Thyroid gland (tissue), 4 donors: Measurements from ENCODE around the gene ONECUT2. TPM values are rescaled to one million over a fixed set of nuclear protein-coding genes. Genes with fewer than 3 reads are reported as not detected.

Experiments
- DNase-seq, 2 donors: peaks; one replicate each; pipeline ENCODE4 v3.0.0-alpha.2; 2019
- H3K27ac ChIP-seq, 3 donors: fragments of 200-600 bp; sonication (generic); 1 replicate in 2 of 3; 2 replicates in 1 of 3; pipeline ENCODE4 v1.5.1; 2016 to 2019; ENCODE audit warnings: mild to moderate bottlenecking in 1 of 3, moderate library complexity in 1 of 3
- H3K27me3 ChIP-seq: fragments of 200-600 bp; sonication (generic); one replicate; pipeline ENCODE4 v1.5.1; 2019
- H3K36me3 ChIP-seq, 2 donors: fragments of 200-600 bp; sonication (generic); one replicate each; pipeline ENCODE4 v1.5.1; 2016 to 2019
- H3K4me1 ChIP-seq, 2 donors: fragments of 200-600 bp; sonication (generic); one replicate each; pipeline ENCODE4 v1.5.1; 2017 to 2019
- H3K4me3 ChIP-seq, 3 donors: fragments of 200-600 bp; sonication (generic); replicated peaks in 1 of 3; 1 replicate in 2 of 3; 2 replicates in 1 of 3; pipeline ENCODE4 v1.5.1; 2016; ENCODE audit warnings: mild to moderate bottlenecking in 1 of 3
- H3K9me3 ChIP-seq: fragments of 200-600 bp; sonication (generic); one replicate; pipeline ENCODE4 v1.5.1; 2017
- POLR2A ChIP-seq, 2 donors: fragments of 450-650 bp; IDR thresholded peaks; one replicate each; pipeline ENCODE4 v1.6.1; 2017; ENCODE audit warnings: antibody characterized with exemption in 2 of 2, mild to moderate bottlenecking in 2 of 2, moderate library complexity in 1 of 2
- WGBS, 2 donors: methylation state at CpG; one replicate each; pipeline ENCODE4 v1.1.5; 2017; 5-methylcytosine and 5-hydroxymethylcytosine counted together
- intact Hi-C: fragments of 100-400 bp; cut with DNase I; formaldehyde crosslinking; loops from one replicate; pipeline ENCODE4 v1.15.1; 2023
- total RNA-seq, 4 donors: library from RNA; depleted of rRNA; stranded (reverse); fragments of >200 nt; gene quantifications; one replicate each; pipeline ENCODE4 v1.2.3, GENCODE V29; 2016
- TF ChIP-seq, protein P1 (sequence below), 6 experiments: fragments of 200-600 bp in 3 of 6; fragments of 450-650 bp in 3 of 6; sonication (generic) in 3 of 6; IDR thresholded peaks; one replicate each; pipeline ENCODE4 v1.5.1; 2016 to 2019; ENCODE audit warnings: antibody characterized with exemption in 6 of 6, mild to moderate bottlenecking in 2 of 6, inconsistent platforms in 1 of 6, moderate library complexity in 1 of 6

ONECUT2 gene
- total RNA-seq, 4 donors from 2014 or later: under 0.01 to 0.38 (median 0.13) TPM

DNA sequence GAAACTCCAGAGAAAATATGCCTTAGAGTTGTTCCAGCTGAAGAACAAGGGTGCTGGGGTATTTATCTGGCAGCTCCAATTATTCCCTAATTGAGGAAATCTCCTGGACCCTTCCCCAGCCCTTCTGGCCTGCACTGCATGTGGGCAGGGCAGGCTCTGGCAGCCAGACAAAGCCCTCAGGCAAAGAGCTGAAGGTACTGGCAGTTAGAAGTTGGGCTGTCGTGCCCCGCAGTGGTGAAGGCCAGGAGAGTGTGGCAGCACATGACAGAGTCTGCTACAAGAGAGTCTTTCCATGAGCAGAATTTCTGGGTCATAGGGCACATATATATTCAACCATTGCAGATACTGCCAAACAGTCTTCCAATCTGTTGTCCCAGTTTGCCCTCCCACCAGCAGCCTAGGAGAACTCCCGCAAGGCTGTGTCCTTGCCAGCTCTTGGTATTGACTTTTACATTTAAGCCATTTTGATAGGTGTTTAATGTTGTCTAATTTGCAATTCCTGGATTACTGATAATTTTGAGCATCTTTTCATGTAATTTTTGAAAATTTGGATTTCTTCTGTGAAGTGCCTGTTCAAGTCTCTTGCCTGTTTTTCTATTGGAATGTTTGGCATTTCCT, 26.6 kb downstream of the ONECUT2 start:
- intact Hi-C loops: no loop called here
- DNase-seq: no peak
- TF ChIP-seq, protein P1, sequence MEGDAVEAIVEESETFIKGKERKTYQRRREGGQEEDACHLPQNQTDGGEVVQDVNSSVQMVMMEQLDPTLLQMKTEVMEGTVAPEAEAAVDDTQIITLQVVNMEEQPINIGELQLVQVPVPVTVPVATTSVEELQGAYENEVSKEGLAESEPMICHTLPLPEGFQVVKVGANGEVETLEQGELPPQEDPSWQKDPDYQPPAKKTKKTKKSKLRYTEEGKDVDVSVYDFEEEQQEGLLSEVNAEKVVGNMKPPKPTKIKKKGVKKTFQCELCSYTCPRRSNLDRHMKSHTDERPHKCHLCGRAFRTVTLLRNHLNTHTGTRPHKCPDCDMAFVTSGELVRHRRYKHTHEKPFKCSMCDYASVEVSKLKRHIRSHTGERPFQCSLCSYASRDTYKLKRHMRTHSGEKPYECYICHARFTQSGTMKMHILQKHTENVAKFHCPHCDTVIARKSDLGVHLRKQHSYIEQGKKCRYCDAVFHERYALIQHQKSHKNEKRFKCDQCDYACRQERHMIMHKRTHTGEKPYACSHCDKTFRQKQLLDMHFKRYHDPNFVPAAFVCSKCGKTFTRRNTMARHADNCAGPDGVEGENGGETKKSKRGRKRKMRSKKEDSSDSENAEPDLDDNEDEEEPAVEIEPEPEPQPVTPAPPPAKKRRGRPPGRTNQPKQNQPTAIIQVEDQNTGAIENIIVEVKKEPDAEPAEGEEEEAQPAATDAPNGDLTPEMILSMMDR (IDR thresholded peaks at IDR 0.05): no peak
- no peak for TF ChIP-seq POLR2A (IDR thresholded peaks at IDR 0.05)
- no peaks in the 10 kb centered on the region for H3K4me1 ChIP-seq
- 80 to 93% methylated on average over 3 of the region's 3 CpGs for WGBS, 2 donors
- no peaks in the 10 kb centered on the region for H3K9me3 ChIP-seq
- H3K27me3 ChIP-seq: no peaks in the 10 kb centered on the region
- no peaks in the 10 kb centered on the region for H3K36me3 ChIP-seq
- no peak overlapping the region for H3K27ac ChIP-seq
- no peak overlapping the region for H3K4me3 ChIP-seq

DNA sequence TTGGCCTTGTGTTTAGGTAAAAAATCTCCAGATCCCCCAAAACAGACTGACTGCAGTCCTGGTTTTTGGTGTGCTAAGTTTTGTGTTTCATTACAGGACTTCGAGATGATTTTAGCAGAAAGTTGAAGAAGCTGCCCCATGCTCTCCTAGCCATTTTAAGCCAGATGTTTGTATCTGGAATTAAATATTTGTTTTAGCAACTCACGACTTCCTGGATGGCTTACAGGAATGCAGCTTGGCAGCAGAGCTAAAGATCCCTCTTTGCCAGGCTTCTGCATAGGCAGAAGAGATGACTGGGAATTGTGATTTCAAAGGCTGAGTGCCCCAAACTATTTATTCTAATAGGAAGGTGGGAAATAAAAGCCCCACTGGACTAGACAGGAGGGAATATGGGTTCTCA, 31.1 kb downstream of the ONECUT2 start:
- H3K9me3 ChIP-seq: no peaks in the 10 kb centered on the region
- no peaks in the 10 kb centered on the region for H3K36me3 ChIP-seq
- no peaks in the 10 kb centered on the region for H3K27me3 ChIP-seq
- no peak overlapping the region for H3K27ac ChIP-seq
- no peaks in the 10 kb centered on the region for H3K4me1 ChIP-seq
- WGBS, 2 donors: 22 to 23% methylated on average over 2 of the region's 2 CpGs
- intact Hi-C loops: no loop called here
- H3K4me3 ChIP-seq: no peak overlapping the region
- no peak for DNase-seq
- no peak for TF ChIP-seq POLR2A (IDR thresholded peaks at IDR 0.05)
- TF ChIP-seq, protein P1 (IDR thresholded peaks at IDR 0.05): no peak

DNA sequence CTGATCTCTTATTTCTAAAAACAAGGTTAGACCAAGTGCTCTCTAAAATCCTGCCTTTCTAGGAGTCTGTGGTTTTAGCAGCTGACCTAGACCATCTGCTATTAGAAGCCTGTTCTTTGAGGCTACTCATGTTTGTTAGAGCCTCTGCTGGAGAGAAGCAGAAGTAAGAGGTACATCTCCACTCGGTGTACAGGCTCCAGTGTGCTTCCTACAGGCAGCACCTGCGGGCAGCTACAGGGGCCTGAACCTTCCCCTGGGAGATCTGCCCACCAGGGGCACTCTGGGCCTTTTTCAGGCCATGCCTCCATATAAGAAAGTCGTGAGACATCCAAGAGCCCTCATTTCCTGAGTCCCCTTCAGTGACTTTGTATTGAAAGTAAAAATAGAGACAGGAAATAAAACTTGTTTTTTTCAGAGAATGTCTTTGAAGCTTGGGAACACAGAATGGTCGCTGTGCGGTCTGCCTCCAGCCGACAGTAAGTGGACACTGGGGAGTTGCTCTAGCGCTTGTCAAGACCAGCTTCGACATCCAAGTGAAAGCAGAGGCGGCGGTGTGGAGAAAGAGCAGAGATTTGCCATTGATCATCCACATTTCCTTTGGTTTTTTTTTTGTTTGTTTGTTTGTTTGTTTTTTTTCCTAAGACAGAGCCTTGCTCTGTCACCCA, 31.7 kb downstream of the ONECUT2 start:
- no peak for DNase-seq
- Histone ChIP-seq H3K4me1 (no peaks in the 10 kb centered on the region), H3K4me3 (no peak overlapping the region), H3K27ac (no peak overlapping the region), H3K27me3 (no peaks in the 10 kb centered on the region), H3K36me3 (no peaks in the 10 kb centered on the region), H3K9me3 (no peaks in the 10 kb centered on the region)
- intact Hi-C loops: no loop called here
- TF ChIP-seq POLR2A (IDR thresholded peaks at IDR 0.05): no peak
- TF ChIP-seq, protein P1 (IDR thresholded peaks at IDR 0.05): no peak
- WGBS, 2 donors: 55 to 61% methylated on average over 10 of the region's 10 CpGs

DNA sequence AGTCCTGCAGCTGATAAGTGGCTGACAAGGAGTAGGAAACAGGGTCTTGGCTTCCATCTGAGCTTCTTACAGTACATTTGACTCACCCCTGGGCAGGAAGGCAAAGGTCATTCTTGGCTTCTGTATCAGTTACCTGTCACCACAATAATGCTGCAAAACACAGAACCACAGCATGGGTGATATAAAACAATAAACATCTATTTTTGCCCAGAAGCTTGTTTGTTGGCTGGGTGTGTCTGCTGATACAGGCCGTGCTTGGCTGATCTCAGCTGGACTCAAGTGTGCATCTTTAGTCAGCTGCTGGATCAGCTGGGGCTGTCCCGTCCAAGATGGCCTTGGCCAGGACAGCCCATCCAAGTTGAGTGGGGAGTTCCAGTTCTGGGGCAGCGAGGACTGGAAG, 34.7 kb downstream of the ONECUT2 start:
- Histone ChIP-seq H3K36me3 (no peaks in the 10 kb centered on the region), H3K9me3 (no peaks in the 10 kb centered on the region), H3K27ac (no peak overlapping the region), H3K4me1 (no peaks in the 10 kb centered on the region), H3K4me3 (no peak overlapping the region), H3K27me3 (no peaks in the 10 kb centered on the region)
- no peak for TF ChIP-seq POLR2A (IDR thresholded peaks at IDR 0.05)
- TF ChIP-seq, protein P1 (IDR thresholded peaks at IDR 0.05): no peak
- intact Hi-C loops: no loop called here
- 26 to 52% methylated on average over 3 of the region's 3 CpGs for WGBS, 2 donors
- no peak for DNase-seq

DNA sequence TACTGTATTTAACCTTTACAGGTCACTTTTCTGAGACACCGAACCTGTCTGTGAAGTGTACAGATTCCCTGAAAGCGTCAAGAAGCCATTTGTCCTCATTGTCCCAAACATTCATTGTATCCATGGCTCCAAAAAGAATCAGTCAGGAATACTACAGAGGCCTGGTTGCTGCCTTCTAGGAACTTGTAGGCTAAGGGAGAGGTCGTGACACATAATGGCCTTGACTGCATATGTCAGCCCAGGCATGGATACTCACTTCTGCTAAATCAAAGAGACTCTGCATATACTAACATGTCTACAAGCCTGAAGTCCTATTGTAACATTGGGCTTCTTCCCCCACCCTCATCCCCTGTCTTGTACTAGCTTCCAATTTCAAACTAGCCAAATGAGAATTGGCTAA, 40.2 kb downstream of the ONECUT2 start:
- intact Hi-C loops: no loop called here
- Histone ChIP-seq H3K27ac (no peak overlapping the region), H3K36me3 (no peaks in the 10 kb centered on the region), H3K4me1 (peaks cover 0 to under 1% of the 10 kb centered on the region in 2 donors), H3K9me3 (no peaks in the 10 kb centered on the region), H3K27me3 (no peaks in the 10 kb centered on the region), H3K4me3 (no peak overlapping the region)
- DNase-seq: no peak
- WGBS, 2 donors: 80 to 84% methylated on average over 3 of the region's 3 CpGs
- TF ChIP-seq, protein P1 (IDR thresholded peaks at IDR 0.05): no peak
- TF ChIP-seq POLR2A (IDR thresholded peaks at IDR 0.05): no peak
